H1 (cell line): ENCODE measurements around the gene GRM4. TPM values are rescaled to one million over a fixed set of nuclear protein-coding genes. Genes with fewer than 3 reads are reported as not detected.

Source experiments
- CTCF ChIA-PET: fragments of 300-600 bp; sonication (Branson Sonifier 250); formaldehyde crosslinking; loops from one replicate; lab custom pipeline; 2021; ENCODE audit not compliant: partially characterized antibody; lab: Charles Lee
- POLR2A ChIA-PET: fragments of 300-600 bp; sonication (Branson Sonifier 250); formaldehyde crosslinking; loops from one replicate; lab custom pipeline; 2021; ENCODE audit warnings: inconsistent platforms; ENCODE audit not compliant: partially characterized antibody; lab: Charles Lee
- DNase-seq, 2 experiments: peaks; one replicate each; pipeline versions ENCODE4 v3.0.0 to v3.0.0-alpha.2; 2010 to 2022; ENCODE audit warnings: low spot score in 2 of 2, low read depth in 1 of 2, mixed read lengths in 1 of 2
- FAIRE-seq: peaks from 2 replicates; lab custom pipeline; 2011; peaks lifted over from hg19 to GRCh38; lab: Jason Lieb, UNC
- H2AFZ ChIP-seq: 2 replicates; pipeline ENCODE4 v1.8.1; 2012; ENCODE audit warnings: low read length, inconsistent platforms
- H2AK5ac ChIP-seq: 2 replicates; pipeline ENCODE4 v1.6.1; 2013; ENCODE audit warnings: low read depth, low read length
- H2BK120ac ChIP-seq: replicated peaks from 2 replicates; pipeline ENCODE3; 2013; ENCODE audit warnings: low read depth, low read length, inconsistent platforms
- H2BK12ac ChIP-seq: 2 replicates; pipeline ENCODE4 v1.6.1; 2013; ENCODE audit warnings: low read depth, low read length
- H2BK15ac ChIP-seq: 2 replicates; pipeline ENCODE4 v1.6.1; 2013; ENCODE audit warnings: low read length
- H2BK20ac ChIP-seq: 2 replicates; pipeline ENCODE4 v1.6.1; 2013; ENCODE audit warnings: low read length
- H2BK5ac ChIP-seq: 2 replicates; pipeline ENCODE4 v1.6.1; 2013; ENCODE audit warnings: low read depth, low read length
- H3K14ac ChIP-seq: 2 replicates; pipeline ENCODE4 v1.6.1; 2013; ENCODE audit warnings: inconsistent platforms; ENCODE audit not compliant: insufficient read length
- H3K18ac ChIP-seq: 2 replicates; pipeline ENCODE4 v1.6.1; 2013; ENCODE audit warnings: low read length; ENCODE audit errors: extremely low read depth
- H3K23ac ChIP-seq: 2 replicates; pipeline ENCODE4 v1.6.1; 2013; ENCODE audit warnings: inconsistent platforms; ENCODE audit not compliant: insufficient read length
- H3K23me2 ChIP-seq: 2 replicates; pipeline ENCODE4 v1.6.1; 2013; ENCODE audit warnings: low read depth, low read length
- H3K27ac ChIP-seq: 2 replicates; pipeline ENCODE4 v1.6.1; 2011; ENCODE audit warnings: low read depth, low read length, inconsistent platforms
- H3K27me3 ChIP-seq, 4 experiments: replicated peaks in 1 of 4; 1 replicate in 1 of 4; 2 replicates in 3 of 4; pipeline versions ENCODE4 v1.6.1 to v1.8.1; 2011 to 2013; ENCODE audit warnings: low read length in 3 of 4, mild to moderate bottlenecking in 3 of 4, inconsistent platforms in 2 of 4, mixed read lengths in 2 of 4, moderate library complexity in 1 of 4; ENCODE audit not compliant: control insufficient read depth in 3 of 4, insufficient read depth in 3 of 4; ENCODE audit errors: extremely low read depth in 1 of 4
- H3K36me3 ChIP-seq, 4 experiments: 2 replicates each; pipeline versions ENCODE4 v1.6.1 to v1.8.1; 2011 to 2013; ENCODE audit warnings: mild to moderate bottlenecking in 4 of 4, low read length in 3 of 4, moderate library complexity in 2 of 4, control low read depth in 1 of 4, inconsistent platforms in 1 of 4; ENCODE audit not compliant: insufficient read depth in 4 of 4, control insufficient read depth in 2 of 4
- H3K4ac ChIP-seq: replicated peaks from 2 replicates; pipeline ENCODE3; 2013; ENCODE audit warnings: low read length, low read depth, mixed read lengths, inconsistent platforms; ENCODE audit not compliant: insufficient read length
- H3K4me1 ChIP-seq, 4 experiments: replicated peaks in 1 of 4; 1 replicate in 1 of 4; 2 replicates in 3 of 4; pipeline versions ENCODE4 v1.6.1 to v1.8.1; 2011 to 2013; ENCODE audit warnings: low read length in 3 of 4, inconsistent platforms in 2 of 4, mixed read lengths in 1 of 4; ENCODE audit not compliant: insufficient read depth in 4 of 4, control insufficient read depth in 3 of 4
- H3K4me2 ChIP-seq, 2 experiments: 2 replicates each; pipeline versions ENCODE4 v1.6.1 to v1.8.1; 2011 to 2013; ENCODE audit warnings: low read depth in 2 of 2, low read length in 2 of 2, control low read depth in 1 of 2, inconsistent platforms in 1 of 2, mild to moderate bottlenecking in 1 of 2; ENCODE audit not compliant: insufficient read depth in 1 of 2
- H3K4me3 ChIP-seq, 4 experiments: fragments of 200-600, 300-600 bp in 1 of 4; sonication (generic), shearing (Covaris generic), sonication (Bioruptor Twin) in 1 of 4; 2 replicates each; pipeline versions ENCODE4 v1.5.1 to v1.8.1; 2011 to 2016; ENCODE audit warnings: low read length in 4 of 4, low read depth in 3 of 4, control low read depth in 2 of 4, inconsistent platforms in 2 of 4, mild to moderate bottlenecking in 2 of 4, mixed read lengths in 1 of 4, moderate library complexity in 1 of 4; ENCODE audit not compliant: insufficient read depth in 2 of 4; ENCODE audit errors: extremely low read depth in 1 of 4
- H3K56ac ChIP-seq: replicated peaks from 2 replicates; pipeline ENCODE3; 2013; ENCODE audit warnings: low read depth, mild to moderate bottlenecking, mixed read lengths, low read length, inconsistent platforms; ENCODE audit not compliant: insufficient read length
- H3K79me1 ChIP-seq: 2 replicates; pipeline ENCODE4 v1.6.1; 2013; ENCODE audit warnings: low read depth, low read length, control low read depth
- H3K79me2 ChIP-seq, 2 experiments: 2 replicates each; pipeline versions ENCODE4 v1.6.1 to v1.8.1; 2012 to 2013; ENCODE audit warnings: low read length in 2 of 2, mild to moderate bottlenecking in 2 of 2, inconsistent platforms in 1 of 2; ENCODE audit not compliant: insufficient read depth in 2 of 2, control insufficient read depth in 1 of 2
- H3K9ac ChIP-seq, 4 experiments: replicated peaks in 1 of 4; 1 replicate in 1 of 4; 2 replicates in 3 of 4; pipeline versions ENCODE4 v1.6.1 to v1.8.1; 2011 to 2013; ENCODE audit warnings: low read depth in 3 of 4, low read length in 3 of 4, control low read depth in 2 of 4, mild to moderate bottlenecking in 2 of 4, moderate library complexity in 2 of 4, inconsistent platforms in 1 of 4; ENCODE audit errors: extremely low read depth in 1 of 4
- H3K9me3 ChIP-seq, 2 experiments: 2 replicates each; pipeline versions ENCODE4 v1.6.1 to v1.8.1; 2012 to 2013; ENCODE audit warnings: mild to moderate bottlenecking in 2 of 2, moderate library complexity in 2 of 2, control low read depth in 1 of 2, inconsistent platforms in 1 of 2, low read depth in 1 of 2, low read length in 1 of 2, mixed read lengths in 1 of 2; ENCODE audit not compliant: insufficient read depth in 2 of 2
- H4K20me1 ChIP-seq, 2 experiments: replicated peaks in 1 of 2; 2 replicates each; pipeline versions ENCODE3 to v1.8.1; 2011 to 2013; ENCODE audit warnings: inconsistent platforms in 2 of 2, low read length in 2 of 2, mild to moderate bottlenecking in 1 of 2; ENCODE audit not compliant: insufficient read depth in 2 of 2, control insufficient read depth in 1 of 2
- H4K5ac ChIP-seq: 2 replicates; pipeline ENCODE4 v1.6.1; 2013; ENCODE audit warnings: low read length, low read depth, mixed read lengths, inconsistent platforms; ENCODE audit not compliant: insufficient read length
- H4K8ac ChIP-seq: 2 replicates; pipeline ENCODE4 v1.8.0; 2013; ENCODE audit warnings: mild to moderate bottlenecking, moderate library complexity, low read length, inconsistent platforms; ENCODE audit not compliant: insufficient read depth; ENCODE audit errors: extremely low read depth
- H4K91ac ChIP-seq: replicated peaks from 2 replicates; pipeline ENCODE3; 2013; ENCODE audit warnings: low read length, mixed read lengths, inconsistent platforms; ENCODE audit not compliant: insufficient read length
- JUND ChIP-seq: IDR thresholded peaks from 2 replicates; pipeline ENCODE4 v1.6.1; 2011; ENCODE audit warnings: mild to moderate bottlenecking, improper control_type of control experiment, low read length
- KDM1A ChIP-seq: fragments of 200-600, 300-600 bp; sonication (generic); IDR thresholded peaks from 2 replicates; pipeline ENCODE4 v1.7.1; 2016; ENCODE audit warnings: mild to moderate bottlenecking, low read length, borderline replicate concordance
- POU5F1 ChIP-seq: IDR thresholded peaks from 2 replicates; pipeline ENCODE4 v1.6.1; 2011; ENCODE audit warnings: low read depth, mild to moderate bottlenecking, low read length, moderate library complexity
- SP1 ChIP-seq: IDR thresholded peaks from 2 replicates; pipeline ENCODE4 v1.6.1; 2011; ENCODE audit warnings: low read depth, low read length
- whole genome bisulfite sequencing, 2 experiments: shearing (Covaris generic) in 1 of 2; methylation state at CpG; one replicate each; pipeline versions ENCODE4 v1.1.6 to v1.1.7; 2013 to 2015; ENCODE audit warnings: low lambda C conversion rate in 2 of 2, mixed read lengths in 2 of 2, inconsistent platforms in 1 of 2, low coverage in 1 of 2, missing lambda C conversion rate in 1 of 2; ENCODE audit not compliant: insufficient replicate concordance in 2 of 2, insufficient coverage in 1 of 2, insufficient read length in 1 of 2; ENCODE audit errors: extremely low coverage in 1 of 2, missing lambda C conversion rate in 1 of 2; 5-methylcytosine and 5-hydroxymethylcytosine counted together
- polyA plus RNA-seq, 7 experiments: library from polyadenylated mRNA; depleted of rRNA in 3 of 7; stranded (reverse) in 5 of 7; unstranded in 2 of 7; fragments of >200 nt in 5 of 7; fragments of 200-250 nt in 2 of 7; gene quantifications; 1 replicate in 5 of 7; 2 replicates in 1 of 7; 4 replicates in 1 of 7; pipeline versions ENCODE4 v1.2.1 to v1.2.3, GENCODE V29; 2011 to 2013; ENCODE audit warnings: missing spikeins in 2 of 7, mixed read lengths in 2 of 7
- total RNA-seq: library from RNA; stranded (reverse); fragmentation: NEBNext Ultra II Directional; extraction: Animal tissue kit (Norgen Biotek cat#: 25700); gene quantifications from 2 replicates; pipeline ENCODE4 v1.2.1, GENCODE V29; 2021

GRM4 gene
- total and polyA plus RNA-seq, 2 of the 8 experiments (the other 6 are each of a cell fraction or from before 2014, with no cell fraction given) = 19.6 to 21.5 TPM

- no peak overlapping the region for H3K23ac ChIP-seq
- H2AFZ ChIP-seq = no peak overlapping the region
- peak overlapping the region; percentile 79; the same call in 1 of the 2 replicates for H2BK5ac ChIP-seq
- H3K9ac ChIP-seq = no peak overlapping the region
- H2BK20ac ChIP-seq = peak overlapping the region; percentile 86; the same call in 1 of the 2 replicates
- H3K56ac ChIP-seq = no peak overlapping the region
- peak overlapping the region; percentile 0; the same call in 1 of the 2 replicates for H2AK5ac ChIP-seq
- H3K27ac ChIP-seq = no peak overlapping the region
- ChIA-PET CTCF (interaction anchor here (0.8 to 8.4 kb wide), 3 partner anchors 10 to 87 kb away, joined by 3 to 61 read pairs (median 4); no protein-coding TSS in a partner anchor), POLR2A (interaction anchor here (1.3 to 3.6 kb wide), 3 partner anchors 9 to 284 kb away, joined by 4 to 27 read pairs (median 4); partner anchors contain the start of gene HMGA1)
- H3K14ac ChIP-seq = no peak overlapping the region
- no peaks in the 10 kb centered on the region for H3K36me3 ChIP-seq
- DNase-seq (no peak), FAIRE-seq (no peak)
- H3K79me2 ChIP-seq = peaks cover 0 to 11% of the 10 kb centered on the region in 2 experiments; a peak in 1 of 4 replicates
- peak overlapping the region; percentile 100; the same call in 1 of the 2 replicates for H2BK15ac ChIP-seq
- H4K5ac ChIP-seq = no peak overlapping the region
- H2BK12ac ChIP-seq = peak overlapping the region; percentile 88
- H2BK120ac ChIP-seq = no peak overlapping the region
- no peak for TF ChIP-seq SP1
- no peak for TF ChIP-seq JUND
- TF ChIP-seq POU5F1 = no peak
- TF ChIP-seq KDM1A = peak; percentile 77; the same call in 1 of the 2 replicates
- H3K23me2 ChIP-seq = peaks cover 14% of the 10 kb centered on the region; the same call in 1 of the 2 replicates
- no peak overlapping the region for H3K4ac ChIP-seq
- H4K91ac ChIP-seq = peak overlapping the region; percentile 59
- H3K27me3 ChIP-seq = peaks cover 0 to 23% (median 13%) of the 10 kb centered on the region in 4 experiments; a peak in 5 of 7 replicates
- H3K18ac ChIP-seq = peak overlapping the region; percentile 83; the same call in 1 of the 2 replicates
- WGBS, 2 experiments = 89% methylated on average over 5 of the region's 5 CpGs; no CpG with 5 or more reads in 1 of the 2 experiments
- H4K20me1 ChIP-seq = peaks cover 2 to 3% of the 10 kb centered on the region in 2 experiments
- H3K4me1 ChIP-seq = peaks cover 9 to 57% (median 46%) of the 10 kb centered on the region in 4 experiments
- H3K79me1 ChIP-seq = peaks cover 7% of the 10 kb centered on the region; the same call in 1 of the 2 replicates
- no peak overlapping the region; the same call in 1 of the 2 replicates for H4K8ac ChIP-seq
- H3K4me2 ChIP-seq = no peak overlapping the region
- no peak overlapping the region for H3K4me3 ChIP-seq
- H3K9me3 ChIP-seq = no peaks in the 10 kb centered on the region
Measured at GRCh38 chr6:34140075-34140474, 5.8 kb downstream of the GRM4 start.
